GM19463 (cell line): Measurements from ENCODE around the gene SPATA20.

Source experiments
- ATAC-seq: cut with Tn5 transposase; IDR thresholded peaks from one replicate; pipeline ENCODE4 v1.9.1; 2021; ENCODE audit warnings: mild to moderate bottlenecking, moderate library complexity; ENCODE audit not compliant: unreplicated experiment

SPATA20 gene

GRCh38 chr17:50538549-50539410, 8.2 kb upstream of the SPATA20 start:
- ATAC-seq = no peak

DNA sequence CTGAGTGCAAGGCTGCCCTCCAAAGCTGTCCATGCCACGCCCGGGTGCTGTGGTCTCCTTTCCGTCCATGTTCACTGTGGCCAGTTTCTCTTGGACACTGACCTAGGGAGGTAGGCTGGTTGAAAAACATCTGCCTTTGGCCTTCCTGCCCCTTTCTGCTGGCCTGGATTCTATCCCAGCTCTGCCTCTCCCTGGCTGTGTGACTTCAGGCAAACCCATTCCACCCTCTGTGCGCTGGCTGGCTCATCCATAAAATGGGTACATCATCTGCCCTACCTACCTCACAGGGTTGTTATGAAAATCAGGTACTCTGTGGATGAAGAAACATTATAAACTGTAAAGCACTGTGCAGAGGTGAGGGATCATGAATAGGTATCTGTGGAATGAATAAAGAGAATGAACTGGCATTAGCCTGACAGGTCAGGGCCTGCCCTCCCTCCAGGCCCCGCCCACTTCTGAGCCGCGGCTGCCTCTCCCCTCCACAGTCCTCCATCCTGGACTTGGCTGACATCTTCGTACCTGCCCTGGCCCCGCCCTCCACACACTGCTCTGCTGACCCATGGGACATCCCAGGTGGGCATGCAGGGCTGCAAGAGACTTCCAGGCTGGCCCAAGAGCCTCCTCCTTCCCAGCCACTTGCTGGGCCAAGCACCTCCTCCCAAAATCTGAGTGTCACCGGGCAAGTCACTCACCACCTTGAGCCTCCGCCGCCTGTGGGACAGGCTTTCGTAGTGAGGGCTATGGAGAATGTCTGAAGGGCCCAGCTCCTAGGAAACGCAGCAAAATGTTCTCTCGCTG, 7.0 kb upstream of the SPATA20 start:
- ATAC-seq = no peak

DNA sequence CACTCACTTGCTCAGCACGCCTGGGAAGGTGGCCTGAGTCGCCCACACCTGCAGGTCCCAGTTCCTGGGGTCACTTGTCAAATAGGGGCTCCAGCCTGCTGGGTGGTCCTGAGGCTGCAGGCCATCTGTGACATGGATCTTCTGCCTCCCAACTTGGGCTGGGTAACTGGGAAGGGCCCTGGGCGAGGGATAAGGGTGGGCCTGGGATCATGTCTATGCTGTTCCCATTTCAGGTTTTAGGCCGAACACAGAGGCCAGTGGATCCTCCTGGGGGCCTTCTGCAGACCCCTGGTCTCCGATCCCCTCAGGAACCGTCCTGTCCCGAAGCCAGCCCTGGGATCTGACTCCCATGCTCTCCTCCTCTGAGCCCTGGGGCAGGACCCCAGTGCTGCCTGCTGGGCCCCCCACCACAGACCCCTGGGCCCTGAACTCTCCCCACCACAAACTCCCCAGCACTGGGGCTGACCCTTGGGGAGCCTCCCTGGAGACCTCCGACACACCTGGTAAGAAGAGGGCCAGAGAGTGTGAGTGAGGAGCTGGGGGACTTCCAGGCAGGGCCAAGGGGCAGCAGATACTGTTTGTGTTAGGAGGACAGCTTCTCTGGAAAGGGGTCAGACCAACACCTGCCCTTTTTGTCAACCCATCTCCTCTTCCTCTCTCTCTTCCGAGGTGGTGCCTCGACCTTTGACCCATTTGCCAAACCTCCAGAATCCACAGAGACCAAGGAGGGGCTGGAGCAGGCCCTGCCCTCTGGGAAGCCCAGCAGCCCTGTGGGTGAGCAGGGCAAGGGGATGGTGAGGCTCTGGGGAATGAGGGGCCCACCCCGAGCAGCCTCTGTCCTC, 6.2 kb upstream of the SPATA20 start:
- ATAC-seq = no peak

GRCh38 chr17:50541402-50541715, 5.6 kb upstream of the SPATA20 start:
- no peak for ATAC-seq

GRCh38 chr17:50541716-50542688, 5.0 kb upstream of the SPATA20 start:
- ATAC-seq = peak; percentile 78

GRCh38 chr17:50542795-50543774, 3.9 kb upstream of the SPATA20 start:
- no peak for ATAC-seq

DNA sequence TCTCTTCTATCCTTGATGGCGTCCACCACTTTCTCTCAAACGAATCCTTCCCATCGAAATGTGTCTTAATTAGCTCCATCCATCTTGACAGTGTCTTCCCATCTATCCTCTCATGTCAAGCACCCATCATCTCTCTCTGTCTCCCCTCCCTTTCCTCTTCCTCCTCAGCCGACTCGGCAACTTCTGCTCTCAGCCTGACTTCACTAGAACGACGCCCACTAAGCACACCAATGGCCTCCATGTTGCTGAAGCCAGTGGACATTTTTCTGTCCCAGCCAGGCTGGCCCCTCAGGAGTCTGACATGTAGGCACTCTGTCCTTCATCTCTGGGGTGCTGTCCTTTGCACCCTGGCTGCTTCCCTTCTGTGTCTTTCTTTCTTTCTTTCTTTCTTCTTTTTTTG, 2.5 kb upstream of the SPATA20 start:
- no peak for ATAC-seq

DNA sequence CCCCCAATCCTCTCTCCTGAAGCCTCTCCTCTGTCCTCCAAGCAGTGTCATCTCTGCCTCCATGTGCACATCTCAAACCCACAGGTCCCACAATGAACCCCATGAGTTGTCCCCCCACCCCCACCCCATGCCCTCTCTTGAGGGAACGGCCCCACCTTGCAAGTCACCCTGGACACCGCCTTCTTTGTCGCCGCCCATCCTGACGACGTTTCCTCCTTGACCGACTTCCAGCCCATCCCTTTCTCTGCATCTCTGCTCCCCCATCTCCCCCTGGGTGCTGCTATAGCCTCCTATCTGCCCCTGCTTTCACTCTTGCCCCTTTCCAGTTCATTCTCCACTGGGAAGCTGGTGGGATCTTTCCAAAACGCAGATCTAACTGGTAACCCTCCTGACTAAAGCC, 1.7 kb upstream of the SPATA20 start:
- no peak for ATAC-seq

- ATAC-seq = no peak
These were observed 306 bp upstream of the SPATA20 start for GRCh38 chr17:50546701-50547034.

GRCh38 chr17:50547736-50548083, 736 bp downstream of the SPATA20 start:
- no peak for ATAC-seq

DNA sequence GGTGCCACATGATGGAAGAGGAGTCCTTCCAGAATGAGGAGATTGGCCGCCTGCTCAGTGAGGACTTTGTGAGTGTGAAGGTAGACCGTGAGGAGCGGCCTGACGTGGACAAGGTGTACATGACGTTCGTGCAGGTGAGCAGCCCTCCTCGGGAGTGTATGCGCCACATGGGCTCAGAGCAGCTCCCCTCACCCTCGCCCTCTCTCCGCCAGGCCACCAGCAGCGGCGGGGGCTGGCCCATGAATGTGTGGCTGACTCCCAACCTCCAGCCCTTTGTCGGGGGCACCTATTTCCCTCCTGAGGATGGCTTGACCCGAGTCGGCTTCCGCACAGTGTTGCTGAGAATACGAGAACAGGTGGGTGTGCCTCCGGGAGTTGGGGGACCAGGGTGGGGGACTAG, 1.9 kb downstream of the SPATA20 start:
- no peak for ATAC-seq

DNA sequence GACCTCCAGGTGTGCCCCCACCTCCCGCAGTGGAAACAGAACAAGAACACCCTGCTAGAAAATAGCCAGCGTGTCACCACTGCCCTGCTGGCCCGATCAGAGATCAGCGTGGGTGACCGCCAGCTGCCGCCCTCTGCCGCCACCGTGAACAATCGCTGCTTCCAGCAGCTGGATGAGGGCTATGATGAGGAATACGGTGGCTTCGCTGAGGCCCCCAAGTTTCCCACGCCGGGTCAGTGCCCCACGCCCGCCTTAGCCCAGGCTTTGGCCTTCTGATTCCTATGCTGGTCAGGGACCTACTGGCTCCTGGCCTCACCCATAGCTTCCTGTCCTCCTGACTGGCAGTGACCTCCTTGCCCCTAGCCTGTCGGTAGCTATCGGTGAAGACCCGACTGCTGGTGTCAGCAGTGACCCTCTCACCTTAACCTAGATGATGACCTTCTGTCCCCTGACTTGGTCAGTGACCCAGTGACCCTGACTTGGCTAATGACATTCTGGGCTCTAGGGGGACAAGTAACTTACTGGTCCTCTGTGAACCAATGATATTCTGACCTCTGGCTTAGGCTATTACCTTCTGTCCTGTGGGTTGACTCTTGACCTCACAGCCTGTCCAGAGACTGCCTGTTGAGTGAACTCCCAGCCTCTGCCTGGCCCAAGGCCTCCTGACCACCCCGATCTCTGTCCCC, 2.4 kb downstream of the SPATA20 start:
- no peak for ATAC-seq

DNA sequence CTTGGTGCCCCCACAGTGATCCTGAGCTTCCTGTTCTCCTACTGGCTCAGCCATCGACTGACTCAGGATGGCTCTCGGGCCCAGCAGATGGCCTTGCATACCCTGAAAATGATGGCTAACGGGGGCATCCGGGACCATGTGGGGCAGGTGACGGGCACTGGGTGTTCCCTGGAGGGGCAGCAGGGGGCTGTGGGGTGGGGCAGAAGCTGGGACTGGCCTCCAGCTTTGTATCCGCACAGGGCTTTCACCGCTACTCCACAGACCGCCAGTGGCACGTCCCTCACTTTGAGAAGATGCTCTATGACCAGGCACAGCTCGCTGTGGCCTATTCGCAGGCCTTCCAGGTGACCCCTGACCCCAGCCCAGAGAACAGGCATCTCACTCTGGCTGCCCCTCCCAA, 3.0 kb downstream of the SPATA20 start:
- no peak for ATAC-seq

- ATAC-seq = no peak
These were observed 3.9 kb downstream of the SPATA20 start for GRCh38 chr17:50550661-50551432.

DNA sequence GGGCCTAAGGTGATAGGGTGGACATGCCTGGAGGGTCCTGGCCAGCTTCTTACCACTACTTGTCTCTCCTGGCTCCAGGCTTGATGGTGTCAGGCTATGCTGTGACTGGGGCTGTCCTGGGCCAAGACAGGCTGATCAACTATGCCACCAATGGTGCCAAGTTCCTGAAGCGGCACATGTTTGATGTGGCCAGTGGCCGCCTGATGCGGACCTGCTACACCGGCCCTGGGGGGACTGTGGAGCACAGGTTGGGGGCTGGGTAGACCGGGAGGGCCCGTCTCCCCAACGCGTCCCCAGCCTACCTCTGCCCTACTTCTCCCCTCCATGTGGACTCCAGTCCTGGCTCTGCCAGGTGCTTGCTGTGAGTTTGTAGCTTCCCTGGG, 4.5 kb downstream of the SPATA20 start:
- ATAC-seq = no peak

GRCh38 chr17:50551884-50552283, 4.9 kb downstream of the SPATA20 start:
- no peak for ATAC-seq

- no peak for ATAC-seq
These were observed 7.2 kb downstream of the SPATA20 start for GRCh38 chr17:50554201-50554600.

- no peak for ATAC-seq
These were observed 9.8 kb downstream of the SPATA20 start for GRCh38 chr17:50556803-50557202.
